Mammary epithelial cell (primary cell): ENCODE measurements around the gene GALK2.

Source experiments
- CTCF ChIP-seq, 2 donors: IDR thresholded peaks in 1 of 2; conservative IDR thresholded peaks in 1 of 2; 2 replicates each; pipeline ENCODE4 v1.5.1; 2011 to 2012; ENCODE audit warnings: inconsistent platforms in 2 of 2, low read length in 2 of 2, mild to moderate bottlenecking in 2 of 2, control low read depth in 1 of 2, low read depth in 1 of 2; ENCODE audit not compliant: insufficient read depth in 1 of 2; ENCODE audit errors: extremely low read depth in 1 of 2
- EZH2 ChIP-seq: IDR thresholded peaks from 2 replicates; pipeline ENCODE4 v1.6.1; 2012; ENCODE audit warnings: low read length, inconsistent platforms, borderline replicate concordance

- TF ChIP-seq CTCF (conservative IDR thresholded peaks at IDR 0.05 in 1 of 2, IDR thresholded peaks at IDR 0.05 in 1 of 2; ENCODE audit: extremely low read depth in 1 of 2, insufficient read depth in 1 of 2, low read depth in 1 of 2, low read length in 2 of 2) = no peak
- TF ChIP-seq EZH2 = no peak
These were observed 15.7 kb upstream of the GALK2 start for GRCh38 chr15:49154359-49154758.
